Measurements from ENCODE around the gene FKBP5.
"Not testable (repeated sequence)": the region's sequence is repeated elsewhere in the genome, so short reads cannot be mapped to it uniquely, and the experiment has no call there.

The FKBP5 gene

GRCh38 chr6:35690006-35690405 is 1.3 kb upstream of the FKBP5 start:
- DNase-seq: not testable (repeated sequence)

- DNase-seq: no peak
Observed at GRCh38 chr6:35687658-35688604, 784 bp downstream of the FKBP5 start.

DNA sequence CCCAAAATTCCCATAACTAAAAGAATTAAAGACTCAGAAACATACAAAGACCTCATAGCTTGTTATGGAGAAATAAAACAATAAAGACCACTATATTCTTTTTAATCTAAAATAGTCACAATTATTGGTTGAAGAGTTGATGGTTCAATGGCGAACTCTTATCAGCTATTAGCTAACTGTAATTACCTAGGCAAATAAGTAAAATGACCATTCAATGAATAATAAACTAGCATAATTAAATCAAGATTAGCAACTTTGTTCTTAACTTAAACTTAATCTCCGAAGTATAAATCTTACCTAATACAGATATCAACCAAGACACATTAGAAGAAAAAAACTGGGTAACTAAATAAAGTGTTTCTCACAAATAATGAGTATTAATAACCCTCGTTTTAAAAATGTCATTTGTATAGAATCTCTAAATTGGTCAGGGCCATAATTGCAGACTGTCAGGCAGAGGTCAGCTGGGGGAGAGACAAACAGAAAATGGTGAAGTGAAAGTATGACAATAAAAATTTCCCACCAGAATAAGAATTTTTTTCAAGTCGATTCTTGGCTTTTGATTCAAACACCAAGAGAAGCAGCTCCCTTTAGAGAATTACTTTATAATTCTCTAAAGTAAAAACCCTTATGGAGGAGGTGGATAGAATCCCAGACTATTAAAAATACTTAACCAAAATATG is 1.7 kb downstream of the FKBP5 start:
- DNase-seq: no peak

GRCh38 chr6:35686436-35686835 is 2.3 kb downstream of the FKBP5 start:
- DNase-seq: no peak

- no peak for DNase-seq
Observed at GRCh38 chr6:35683267-35683666, 5.4 kb downstream of the FKBP5 start.

DNA sequence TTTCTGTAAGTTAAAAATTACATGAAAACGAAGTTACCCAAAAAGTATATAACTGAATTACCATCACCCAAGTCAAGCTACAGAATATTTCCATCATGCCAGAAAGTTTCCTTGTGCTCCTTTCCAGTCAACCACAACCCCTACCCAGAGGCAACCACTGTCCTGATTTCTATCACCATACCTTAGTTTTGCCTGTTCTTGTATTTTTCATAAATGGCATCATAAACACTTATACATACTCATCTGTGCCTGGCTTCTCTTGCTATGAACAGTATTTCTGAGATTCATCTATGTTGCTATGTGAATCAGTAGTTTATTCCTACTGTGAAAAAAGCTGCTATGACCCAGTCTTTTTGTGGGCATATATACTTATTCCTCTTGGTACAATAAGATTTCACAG is 7.4 kb downstream of the FKBP5 start:
- no peak for DNase-seq

- DNase-seq: no peak
Observed at GRCh38 chr6:35679399-35679798, 9.3 kb downstream of the FKBP5 start.

GRCh38 chr6:35678814-35679213 is 9.9 kb downstream of the FKBP5 start:
- DNase-seq: no peak

GRCh38 chr6:35678021-35678654 is 10.6 kb downstream of the FKBP5 start:
- no peak for DNase-seq

DNA sequence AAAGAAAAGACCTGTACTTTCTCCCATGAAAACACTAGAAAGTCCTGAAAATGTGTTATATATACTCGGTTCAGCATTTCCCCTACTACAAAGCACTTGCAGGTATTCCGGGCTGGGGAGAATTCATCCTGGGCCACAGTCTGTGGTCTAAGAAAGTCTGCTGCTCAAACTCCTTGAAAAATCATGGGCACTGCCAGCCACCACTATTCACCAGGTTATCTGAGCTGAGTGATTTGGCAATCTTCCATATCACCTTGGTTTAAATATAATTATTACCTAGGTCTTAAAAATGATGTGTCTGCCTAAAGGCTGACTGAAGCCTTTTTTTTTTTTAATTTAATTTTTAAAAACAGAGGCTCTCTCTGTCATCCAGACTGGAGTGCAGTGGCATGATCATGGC is 11.3 kb downstream of the FKBP5 start:
- DNase-seq: no peak

GRCh38 chr6:35675871-35676459 is 12.8 kb downstream of the FKBP5 start:
- DNase-seq: no peak

DNA sequence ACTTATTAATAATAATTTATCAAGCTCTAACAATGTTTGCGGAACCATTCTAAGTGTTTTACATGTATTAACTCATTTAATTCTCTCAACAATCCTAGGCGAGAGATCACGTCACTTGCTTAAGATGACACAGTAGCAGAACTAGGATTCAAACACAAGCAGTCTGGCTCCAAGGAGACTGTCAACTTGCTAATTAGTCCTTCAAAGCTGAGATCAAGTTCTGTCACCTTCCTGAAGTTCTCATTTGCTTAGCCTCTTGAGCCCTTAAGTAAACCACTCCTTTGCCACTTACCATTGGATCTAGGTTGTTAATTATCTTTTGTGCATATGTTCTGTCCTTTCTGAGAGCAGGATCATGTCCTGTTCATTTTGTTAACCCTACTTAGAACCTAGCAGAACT is 14.1 kb downstream of the FKBP5 start:
- DNase-seq: no peak

DNA sequence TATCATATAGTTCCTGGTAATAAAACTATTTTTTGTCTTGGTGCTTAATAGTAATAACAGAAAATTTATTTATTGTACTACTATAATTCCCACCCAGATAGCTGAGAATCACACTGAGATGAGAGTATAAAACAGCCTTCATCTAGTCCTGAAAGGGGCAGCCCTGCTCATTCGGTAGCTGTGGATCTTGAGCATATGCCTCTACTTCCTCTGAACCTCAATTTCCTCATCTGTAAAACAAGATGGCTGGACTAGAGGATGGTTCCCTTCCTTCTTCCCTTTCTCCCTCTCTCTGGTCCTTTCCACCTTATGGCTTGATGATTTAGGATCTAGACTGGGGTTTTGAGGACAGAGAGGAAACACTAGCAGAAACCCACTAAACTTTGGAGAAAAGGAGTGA is 15.0 kb downstream of the FKBP5 start:
- no peak for DNase-seq

- DNase-seq: not testable (repeated sequence)
Observed at GRCh38 chr6:35673284-35673666, 15.4 kb downstream of the FKBP5 start.

DNA sequence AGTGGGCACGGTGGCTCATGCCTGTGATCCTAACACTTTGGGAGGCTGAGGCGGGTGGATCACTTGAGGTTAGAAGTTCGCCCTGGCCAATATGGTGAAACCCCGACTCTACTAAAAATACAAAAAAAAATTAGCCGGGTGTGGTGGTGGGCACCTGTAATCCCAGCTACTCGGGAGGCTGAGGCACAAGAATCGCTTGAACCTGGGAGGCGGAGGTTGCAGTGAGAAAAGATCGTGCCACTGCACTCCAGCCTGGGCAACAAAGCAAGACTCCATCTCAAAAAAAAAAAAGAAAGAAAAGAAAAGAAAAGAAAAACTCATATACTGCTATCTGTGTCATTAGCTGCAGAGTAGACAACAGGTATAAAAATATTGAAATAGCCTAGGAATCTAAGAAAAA is 18.3 kb downstream of the FKBP5 start:
- DNase-seq: not testable (repeated sequence)

- DNase-seq: peak; percentile 20 to 43
Observed at GRCh38 chr6:35669451-35670045, 19.2 kb downstream of the FKBP5 start.

- DNase-seq: no peak
Observed at GRCh38 chr6:35668744-35669450, 19.8 kb downstream of the FKBP5 start.

- no peak for DNase-seq
Observed at GRCh38 chr6:35668096-35668495, 20.6 kb downstream of the FKBP5 start.

GRCh38 chr6:35665573-35665972 is 23.1 kb downstream of the FKBP5 start:
- no peak for DNase-seq

DNA sequence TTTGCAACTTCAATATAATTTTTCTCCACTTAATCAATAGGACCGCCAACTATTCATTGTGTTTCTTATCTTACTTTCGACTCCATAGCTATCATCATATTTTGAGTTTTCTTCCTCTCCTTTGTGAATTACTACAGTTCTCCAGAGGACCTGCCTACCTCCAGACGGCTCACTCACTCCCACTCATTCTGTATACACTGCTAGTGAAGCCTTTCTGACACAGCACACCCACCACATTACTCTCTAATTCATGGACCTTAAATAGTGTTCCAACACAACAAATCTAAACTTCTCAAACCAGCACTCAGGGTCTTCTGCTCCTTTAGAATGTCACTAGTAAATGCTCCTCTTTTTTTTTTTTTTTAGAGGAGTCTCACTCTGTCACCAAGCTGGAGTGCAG is 23.8 kb downstream of the FKBP5 start:
- DNase-seq: no peak

DNA sequence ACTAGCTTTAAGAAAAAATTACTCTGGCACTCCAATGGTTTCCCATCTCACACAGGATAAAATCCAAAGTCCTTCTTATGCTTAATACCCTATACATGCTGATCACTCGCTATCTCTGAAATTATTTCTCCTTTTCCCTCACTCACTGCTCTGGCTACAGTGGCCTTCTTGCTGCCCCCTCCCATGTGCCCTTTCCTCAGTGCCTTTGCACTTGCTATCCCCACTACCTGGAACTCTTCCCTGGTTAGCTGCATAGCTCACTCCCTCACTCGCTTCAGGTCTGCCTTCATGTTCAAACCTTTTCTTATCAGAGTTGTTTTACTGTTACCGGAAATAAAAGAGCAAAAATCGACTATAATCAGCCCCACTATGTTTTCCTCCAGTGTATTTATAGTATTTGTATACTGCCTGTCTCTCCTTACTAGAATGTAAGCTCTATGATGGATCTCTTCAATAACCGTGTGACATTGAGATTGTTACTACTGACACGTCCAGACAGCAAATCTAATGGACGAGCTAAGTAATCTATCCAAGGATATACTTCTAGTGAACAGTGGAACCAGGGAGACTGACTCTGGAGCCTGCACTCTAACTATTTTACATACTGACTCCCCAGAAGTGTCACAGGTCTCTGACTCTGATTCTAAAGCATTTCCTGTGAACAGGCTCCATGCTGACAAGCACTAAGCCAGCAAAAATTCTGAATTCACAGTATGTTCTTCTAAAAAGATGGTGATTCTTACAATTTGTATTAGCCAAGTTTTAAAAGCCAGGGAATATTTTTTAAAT is 25.1 kb downstream of the FKBP5 start:
- no peak for DNase-seq

Data from AML-193 (cell line).